Mucosa of stomach (tissue), 1 donor: ENCODE results near the gene KRT17.
"Not testable (repeated sequence)": the region's sequence is repeated elsewhere in the genome, so short reads cannot be mapped to it uniquely, and the experiment has no call there.

Source experiments
- H3K27me3 ChIP-seq: one replicate; pipeline ENCODE4 v1.7.0; 2013; ENCODE audit warnings: mild to moderate bottlenecking, low read length; ENCODE audit not compliant: control insufficient read depth, insufficient read depth
- H3K36me3 ChIP-seq: one replicate; pipeline ENCODE4 v1.7.0; 2013; ENCODE audit warnings: low read length; ENCODE audit not compliant: control insufficient read depth, insufficient read depth
- H3K4me1 ChIP-seq: one replicate; pipeline ENCODE4 v1.7.0; 2013; ENCODE audit warnings: mild to moderate bottlenecking, low read length; ENCODE audit not compliant: control insufficient read depth, insufficient read depth
- H3K4me3 ChIP-seq: one replicate; pipeline ENCODE4 v1.7.0; 2013; ENCODE audit warnings: low read length
- H3K9ac ChIP-seq: one replicate; pipeline ENCODE4 v1.7.0; 2013; ENCODE audit warnings: mild to moderate bottlenecking, low read length, moderate library complexity
- H3K9me3 ChIP-seq: one replicate; pipeline ENCODE4 v1.7.0; 2013; ENCODE audit warnings: mild to moderate bottlenecking, low read length, moderate library complexity; ENCODE audit not compliant: control insufficient read depth
- donor health status: Pancreatic carcinoma.

Gene KRT17

DNA sequence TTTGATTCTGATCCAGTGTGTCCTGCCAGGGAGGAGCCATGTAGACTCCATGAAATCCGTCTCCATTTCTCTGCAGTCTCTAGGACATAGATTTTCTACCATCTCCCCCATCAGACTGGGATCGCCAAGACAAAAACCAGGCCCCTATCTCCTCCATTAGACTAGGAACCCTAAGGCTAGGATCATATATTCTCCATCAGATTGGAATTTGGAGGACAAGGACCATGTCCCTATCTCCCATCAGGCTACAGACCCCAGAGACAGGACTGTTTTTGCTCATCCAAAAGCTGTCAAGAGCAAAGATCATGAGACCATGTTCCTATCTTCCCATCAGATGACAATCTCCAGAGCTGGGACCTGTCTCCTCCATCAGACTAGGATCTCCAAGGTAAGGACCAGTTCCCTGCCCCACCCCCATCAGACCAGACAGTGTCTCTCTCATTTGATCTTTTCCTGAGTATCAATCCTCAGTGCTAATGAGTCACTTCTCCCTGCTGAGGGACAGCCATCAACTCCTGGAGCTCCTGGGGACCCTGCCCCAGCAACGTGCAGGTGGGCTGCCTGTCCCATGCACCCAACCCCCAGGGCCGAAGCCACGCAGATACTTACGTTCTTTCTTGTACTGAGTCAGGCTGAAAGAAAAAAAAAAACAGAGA is 4.3 kb downstream of the KRT17 start:
- H3K9me3 ChIP-seq, H3K4me1 ChIP-seq, H3K36me3 ChIP-seq, H3K9ac ChIP-seq, H3K4me3 ChIP-seq: not testable (repeated sequence)
- peaks cover 10% of the 10 kb centered on the region for H3K27me3 ChIP-seq

- Histone ChIP-seq H3K36me3 (no peaks in the 10 kb centered on the region), H3K4me3 (no peak overlapping the region), H3K4me1 (no peaks in the 10 kb centered on the region), H3K9ac (no peak overlapping the region), H3K9me3 (no peaks in the 10 kb centered on the region), H3K27me3 (peaks cover 10% of the 10 kb centered on the region)
Observed at GRCh38 chr17:41619036-41619926, 5.1 kb downstream of the KRT17 start.

GRCh38 chr17:41618341-41619035 is 5.9 kb downstream of the KRT17 start:
- H3K9me3 ChIP-seq: no peaks in the 10 kb centered on the region
- no peak overlapping the region for H3K9ac ChIP-seq
- H3K4me1 ChIP-seq: no peaks in the 10 kb centered on the region
- no peak overlapping the region for H3K4me3 ChIP-seq
- H3K36me3 ChIP-seq: no peaks in the 10 kb centered on the region
- peaks cover 10% of the 10 kb centered on the region for H3K27me3 ChIP-seq

DNA sequence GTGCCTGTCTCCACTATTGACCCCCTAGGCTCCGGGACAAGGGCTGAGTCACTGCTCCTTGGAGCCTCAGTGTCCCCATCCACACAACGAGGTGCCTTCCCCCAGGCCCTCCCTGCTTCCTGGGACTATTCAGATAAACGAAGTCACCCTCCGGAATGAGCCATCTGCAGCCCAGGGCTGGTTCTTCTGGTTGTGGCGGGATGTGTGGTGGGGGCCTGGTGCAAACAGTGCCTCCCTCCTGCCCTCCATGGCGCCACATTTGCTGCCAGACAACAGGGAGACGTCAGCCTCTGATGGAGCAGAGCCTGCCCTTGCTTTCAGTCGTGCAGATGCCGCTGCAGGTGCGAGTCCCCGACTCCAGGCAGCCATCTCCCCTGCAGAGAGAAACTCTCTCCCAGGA is 6.7 kb downstream of the KRT17 start:
- Histone ChIP-seq H3K4me3 (no peak overlapping the region), H3K9me3 (no peaks in the 10 kb centered on the region), H3K36me3 (no peaks in the 10 kb centered on the region), H3K27me3 (peaks cover 8% of the 10 kb centered on the region), H3K4me1 (no peaks in the 10 kb centered on the region), H3K9ac (no peak overlapping the region)

GRCh38 chr17:41617136-41617535 is 7.2 kb downstream of the KRT17 start:
- peaks cover 7% of the 10 kb centered on the region for H3K27me3 ChIP-seq
- H3K36me3 ChIP-seq: no peaks in the 10 kb centered on the region
- H3K9me3 ChIP-seq: no peaks in the 10 kb centered on the region

GRCh38 chr17:41616486-41616885 is 7.9 kb downstream of the KRT17 start:
- H3K4me1 ChIP-seq, H3K4me3 ChIP-seq, H3K27me3 ChIP-seq, H3K9ac ChIP-seq, H3K9me3 ChIP-seq, H3K36me3 ChIP-seq: not testable (repeated sequence)

More at GRCh38 chr17:41617136-41617535, 7.2 kb downstream of the KRT17 start:
- no peak overlapping the region for H3K9ac ChIP-seq
- H3K4me3 ChIP-seq: no peak overlapping the region
- no peaks in the 10 kb centered on the region for H3K4me1 ChIP-seq

- no peaks in the 10 kb centered on the region for H3K4me1 ChIP-seq
- no peak overlapping the region for H3K9ac ChIP-seq
- no peak overlapping the region for H3K4me3 ChIP-seq
- no peaks in the 10 kb centered on the region for H3K9me3 ChIP-seq
- H3K27me3 ChIP-seq: peaks cover 14% of the 10 kb centered on the region
- no peaks in the 10 kb centered on the region for H3K36me3 ChIP-seq
Observed at GRCh38 chr17:41615454-41615853, 8.9 kb downstream of the KRT17 start.

- H3K36me3 ChIP-seq, H3K4me1 ChIP-seq, H3K9ac ChIP-seq, H3K4me3 ChIP-seq, H3K9me3 ChIP-seq: not testable (repeated sequence)
- peaks cover 18% of the 10 kb centered on the region for H3K27me3 ChIP-seq
Observed at GRCh38 chr17:41614767-41615166, 9.6 kb downstream of the KRT17 start.

DNA sequence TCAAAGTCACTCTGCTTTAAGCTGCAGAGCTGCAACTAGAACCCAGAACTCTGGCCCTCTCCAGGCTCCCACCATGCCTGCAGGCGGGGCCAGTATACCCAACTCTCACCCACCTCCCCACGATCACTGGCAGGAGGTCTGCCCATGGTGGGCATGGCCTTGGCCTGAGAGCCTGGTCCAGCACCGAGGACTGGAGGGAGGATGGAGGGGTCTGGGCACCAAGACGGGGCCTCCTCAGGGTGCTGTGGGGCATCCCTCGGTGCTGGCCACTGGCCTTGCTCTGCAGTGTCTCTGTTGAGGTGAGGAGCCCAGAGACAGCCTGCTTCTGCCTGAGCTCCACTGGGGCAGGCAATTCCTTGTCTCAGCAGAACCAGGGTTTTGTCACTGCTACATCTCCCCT is 10.3 kb downstream of the KRT17 start:
- Histone ChIP-seq H3K4me3 (no peak overlapping the region), H3K36me3 (no peaks in the 10 kb centered on the region), H3K9ac (no peak overlapping the region), H3K4me1 (no peaks in the 10 kb centered on the region), H3K9me3 (no peaks in the 10 kb centered on the region), H3K27me3 (peaks cover 19% of the 10 kb centered on the region)

DNA sequence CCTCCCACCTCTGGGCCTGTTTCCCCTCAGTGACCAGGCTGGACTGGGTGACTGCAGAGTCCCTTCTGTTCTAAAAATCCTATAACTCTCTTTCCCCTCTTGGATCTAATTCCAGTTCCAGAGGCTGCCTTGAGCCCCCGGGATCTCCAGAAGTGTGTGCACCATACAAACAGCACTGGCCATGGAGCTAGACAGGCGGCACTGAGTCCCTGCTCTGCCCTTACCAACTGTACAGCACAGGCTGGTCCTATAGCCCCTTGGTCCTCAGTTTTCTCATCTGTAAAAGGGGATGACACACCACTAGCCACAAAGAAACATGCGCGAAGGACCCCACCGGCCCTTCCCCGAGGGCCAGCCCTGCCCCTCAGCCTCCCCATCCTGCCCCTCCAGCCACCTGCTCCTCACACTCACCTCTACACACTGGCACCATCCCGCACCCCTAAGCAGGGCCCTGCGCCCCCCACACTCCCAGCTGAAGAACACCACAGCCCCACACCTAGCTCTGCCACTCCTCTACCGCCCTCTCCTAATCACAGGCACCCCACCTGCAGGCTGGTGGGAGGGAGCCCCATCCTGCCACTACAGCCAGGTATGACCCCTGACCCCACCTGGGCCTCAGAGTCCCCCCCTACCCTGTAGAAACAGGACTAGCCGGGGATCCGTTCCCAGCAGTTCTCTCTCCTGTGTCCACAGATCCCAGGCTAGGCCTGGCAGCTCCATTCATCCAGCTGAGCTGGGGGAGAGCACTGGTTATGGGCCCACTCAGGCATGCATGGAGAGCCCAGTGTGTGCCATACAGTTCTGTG is 10.9 kb downstream of the KRT17 start:
- no peaks in the 10 kb centered on the region for H3K4me1 ChIP-seq
- peaks cover 19% of the 10 kb centered on the region for H3K27me3 ChIP-seq
- H3K9ac ChIP-seq: no peak overlapping the region
- no peak overlapping the region for H3K4me3 ChIP-seq
- H3K36me3 ChIP-seq: no peaks in the 10 kb centered on the region
- H3K9me3 ChIP-seq: no peaks in the 10 kb centered on the region

DNA sequence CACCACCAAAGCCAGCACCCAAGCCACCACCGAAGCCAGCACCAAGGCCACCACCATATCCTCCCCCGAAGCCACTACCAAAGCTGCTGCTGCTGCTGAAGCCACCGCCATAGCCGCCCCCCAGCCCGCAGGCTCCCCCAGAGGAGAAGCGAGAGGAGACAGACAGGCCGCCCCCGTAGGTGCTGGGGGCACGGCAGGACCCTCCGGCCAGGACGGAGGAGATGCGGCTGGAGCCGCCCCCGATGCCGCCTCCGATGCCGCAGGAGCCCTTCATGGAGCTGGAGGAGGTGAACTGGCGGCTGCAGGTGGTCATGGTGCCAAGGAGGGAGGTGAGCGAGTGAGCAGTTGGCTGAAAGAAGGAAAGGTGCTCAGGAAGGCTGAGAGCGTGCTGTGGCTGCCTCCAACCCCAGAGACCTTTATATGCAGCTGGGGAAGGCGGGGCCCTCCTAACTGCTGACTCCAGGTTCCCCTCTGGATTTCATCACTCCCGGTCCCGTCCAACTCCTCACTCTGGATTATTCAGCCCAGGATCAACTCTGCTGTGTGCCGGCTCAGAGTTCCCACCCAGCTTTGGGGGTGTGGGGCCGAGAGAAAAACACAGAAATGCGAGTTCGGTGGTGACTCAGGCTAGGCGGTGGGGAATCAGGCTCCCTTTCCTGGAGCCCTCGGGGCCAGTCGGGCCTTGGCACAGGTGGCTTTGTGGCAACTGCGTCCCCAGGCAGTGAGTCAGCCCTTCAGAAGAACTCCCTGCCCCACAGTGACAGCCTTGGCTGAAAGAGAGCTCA is 11.8 kb downstream of the KRT17 start, which contains the start of gene KRT16:
Gene KRT16 (minus strand): TSS at position 392 of the 785 bp plus-strand sequence. CDS start 79 bp downstream, at position 313.
- not testable (repeated sequence) for H3K9ac ChIP-seq, H3K4me3 ChIP-seq, H3K4me1 ChIP-seq, H3K9me3 ChIP-seq, H3K36me3 ChIP-seq
- peaks cover 17% of the 10 kb centered on the region for H3K27me3 ChIP-seq
